Activated CD8-positive, alpha-beta memory T cell treated with anti-CD3 and anti-CD28 coated beads, Interleukin-2, amount 50 U/mL, for 4 hours (primary cell): Measurements from ENCODE around the gene FBP1.

Experiments used
- DNase-seq: peaks from one replicate; pipeline ENCODE4 v3.0.0-alpha.2; 2020

FBP1 gene

DNA sequence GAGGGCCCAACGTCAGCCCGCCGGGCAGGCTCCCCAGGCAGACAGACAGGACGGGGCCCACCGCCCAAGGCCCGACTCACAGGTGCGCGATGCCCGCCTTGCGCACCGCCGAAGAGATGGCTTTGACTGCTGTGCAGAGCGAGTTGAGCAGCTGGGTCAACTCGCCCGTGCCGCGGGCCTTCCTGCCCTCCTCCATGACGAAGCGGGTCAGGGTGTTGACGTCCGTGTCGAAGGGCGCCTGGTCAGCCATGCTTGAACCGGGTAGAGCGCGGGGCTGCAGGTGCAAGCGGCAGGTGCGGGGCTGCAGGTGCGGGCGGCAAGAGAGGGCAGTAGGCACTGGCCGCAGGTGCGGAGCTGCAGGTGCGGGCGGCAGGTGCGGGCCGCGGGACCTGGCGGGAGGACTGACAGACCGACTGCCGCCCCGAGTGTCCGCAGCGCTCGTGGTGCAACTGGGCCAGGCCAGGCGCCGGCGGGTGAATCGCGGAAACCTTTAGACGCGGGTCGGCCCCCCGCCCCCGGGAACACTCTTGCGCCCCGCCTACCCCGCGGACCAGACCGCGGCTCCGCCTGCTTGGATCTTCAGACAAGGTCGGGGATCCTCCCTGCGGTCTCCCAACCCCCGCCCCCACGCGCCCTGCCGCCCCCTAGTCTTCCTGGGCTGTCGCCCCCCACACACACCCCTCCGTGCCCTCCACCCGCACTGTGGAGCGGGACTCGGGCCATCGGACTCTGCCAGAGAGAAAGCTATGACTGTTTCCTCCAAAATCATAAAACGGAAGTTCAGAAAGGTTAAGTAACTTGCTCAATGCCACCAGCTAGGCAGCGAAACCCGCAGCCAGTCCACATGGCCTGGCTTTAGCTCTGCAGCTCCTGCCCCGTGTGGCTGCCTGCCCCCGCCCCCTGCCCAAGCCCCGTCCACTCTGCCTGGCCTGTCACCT lies at the start of gene FBP1:
FBP1 (minus strand) TSS at position 458 of the 938 bp plus-strand sequence; CDS start at position 250, 208 bp downstream.
- DNase-seq = peak; percentile 56

DNA sequence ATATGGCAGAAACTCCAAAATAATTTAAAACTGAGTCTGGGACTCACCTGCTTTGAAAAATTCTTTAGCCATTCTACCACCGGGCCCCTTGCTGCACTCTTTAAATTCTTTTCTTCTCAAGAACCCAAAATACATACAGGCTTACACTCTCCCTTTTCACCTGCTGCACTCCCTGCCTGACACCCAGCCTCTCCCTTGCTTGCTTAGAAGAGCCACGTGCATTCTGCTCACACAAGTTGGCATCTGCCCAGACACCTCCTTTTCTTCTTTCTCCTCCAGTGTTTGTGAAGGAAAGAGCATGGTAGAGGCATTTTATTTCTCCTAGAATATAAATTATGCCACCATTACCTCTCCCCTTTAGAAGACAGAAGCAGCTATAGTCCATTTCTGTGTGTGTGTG lies 48.1 kb upstream of the FBP1 start:
- no peak for DNase-seq

DNA sequence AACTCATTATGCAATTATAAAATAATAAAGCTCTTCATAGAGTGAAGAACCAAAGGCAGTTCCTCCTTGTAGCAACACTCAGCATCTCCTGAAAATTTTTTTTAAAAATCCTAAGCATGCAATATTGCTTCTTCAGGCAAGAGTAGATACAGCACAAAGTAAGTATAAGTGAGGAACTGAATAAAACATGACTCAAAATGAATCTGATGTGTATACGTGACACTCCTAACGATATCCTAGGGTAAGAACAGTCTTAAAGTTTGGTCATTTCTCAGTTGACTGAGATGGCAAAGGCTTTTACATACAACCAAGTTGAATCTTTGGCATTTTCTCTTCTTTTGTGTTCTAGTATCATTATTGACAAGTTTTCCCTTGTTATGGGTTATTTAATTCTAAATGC lies 46.0 kb upstream of the FBP1 start:
- no peak for DNase-seq

DNA sequence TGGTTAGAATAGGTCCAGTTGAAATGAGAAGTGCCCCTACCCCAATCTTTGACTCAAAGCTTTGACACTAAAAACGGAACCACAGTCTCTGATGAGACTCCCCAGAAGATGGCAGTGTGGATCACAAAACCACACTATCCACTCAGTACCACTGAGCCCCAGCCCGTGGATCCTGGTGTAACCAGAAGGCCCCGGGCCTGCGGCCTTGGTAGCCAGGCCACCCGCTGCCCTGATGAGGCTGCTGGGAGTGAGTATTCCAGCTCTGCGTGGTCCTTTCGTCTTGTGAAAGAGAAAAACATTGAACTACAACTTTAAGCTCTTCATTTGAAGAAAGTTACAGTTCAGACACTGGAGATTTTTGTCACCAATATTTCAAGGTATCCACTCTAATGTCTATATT lies 42.2 kb upstream of the FBP1 start:
- DNase-seq = peak; percentile 51

DNA sequence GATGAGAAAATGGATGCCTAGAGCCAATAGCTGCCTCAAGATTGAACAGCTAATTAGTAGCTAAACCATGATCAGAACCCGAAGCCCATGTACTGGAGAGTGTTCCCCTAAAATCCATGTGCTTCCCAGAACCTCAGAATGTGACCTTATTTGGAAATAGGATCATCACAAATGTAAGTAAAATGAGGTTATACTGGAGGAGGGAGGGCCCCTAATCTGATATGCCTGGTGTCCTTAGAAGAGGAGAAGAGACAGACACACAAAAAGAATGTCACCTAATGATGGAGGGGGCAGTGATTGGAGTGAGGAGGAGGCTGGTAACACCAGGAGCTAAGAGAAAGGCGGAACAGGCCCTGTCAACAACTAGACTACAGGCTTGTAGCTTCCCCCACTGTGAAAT lies 41.3 kb upstream of the FBP1 start:
- DNase-seq = no peak

DNA sequence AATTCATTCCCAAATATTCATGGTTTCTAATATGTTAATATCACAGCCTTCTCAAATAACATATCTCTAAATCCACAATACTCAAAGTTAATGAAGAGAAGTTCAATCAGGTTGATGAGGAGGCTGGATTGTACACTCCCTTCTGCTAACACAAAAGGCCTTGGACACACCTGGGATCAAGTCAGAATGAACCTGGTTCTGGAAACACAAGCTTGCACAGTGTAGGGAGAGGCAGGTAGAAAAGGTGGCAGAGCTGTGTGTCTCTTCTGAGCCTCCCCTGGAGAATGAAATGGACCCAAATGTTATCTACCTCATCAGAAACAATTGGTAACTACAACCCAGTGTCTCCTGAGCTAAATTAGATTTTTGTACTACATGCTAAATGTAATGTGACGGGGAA lies 40.7 kb upstream of the FBP1 start:
- no peak for DNase-seq

GRCh38 chr9:94679587-94679986 lies 40.3 kb upstream of the FBP1 start:
- DNase-seq = no peak

DNA sequence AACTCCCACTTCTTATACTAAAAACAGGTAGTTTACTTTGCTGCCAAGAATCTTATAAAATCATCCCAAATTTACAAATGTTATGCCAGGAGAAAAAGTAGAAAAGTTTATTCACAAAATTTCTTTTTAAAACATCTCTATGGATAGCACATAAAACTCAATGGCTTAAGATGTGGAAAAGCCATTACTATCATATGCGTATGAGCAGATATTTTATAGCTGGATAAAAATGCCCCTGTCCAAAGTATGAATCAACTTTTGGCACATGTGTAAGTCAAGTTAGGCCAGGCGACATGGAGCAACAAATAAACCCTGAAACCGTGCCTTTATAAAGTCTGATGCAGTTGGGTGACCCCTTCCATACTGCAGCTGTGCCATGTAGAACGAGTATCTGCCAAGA lies 38.6 kb upstream of the FBP1 start:
- no peak for DNase-seq

GRCh38 chr9:94676446-94677131 lies 37.3 kb upstream of the FBP1 start:
- no peak for DNase-seq

GRCh38 chr9:94675008-94675881 lies 35.9 kb upstream of the FBP1 start:
- DNase-seq = no peak

- DNase-seq = no peak
Measured at GRCh38 chr9:94672811-94673487, 33.6 kb upstream of the FBP1 start.

GRCh38 chr9:94668928-94669729 lies 29.8 kb upstream of the FBP1 start:
- DNase-seq = peak; percentile 46

GRCh38 chr9:94668418-94668927 lies 29.2 kb upstream of the FBP1 start:
- no peak for DNase-seq

GRCh38 chr9:94666364-94667099 lies 27.2 kb upstream of the FBP1 start:
- no peak for DNase-seq

- DNase-seq = no peak
Measured at GRCh38 chr9:94665613-94666012, 26.3 kb upstream of the FBP1 start.

GRCh38 chr9:94664801-94665200 lies 25.5 kb upstream of the FBP1 start:
- DNase-seq = no peak

- DNase-seq = no peak
Measured at GRCh38 chr9:94663640-94664039, 24.3 kb upstream of the FBP1 start.

GRCh38 chr9:94663140-94663539 lies 23.8 kb upstream of the FBP1 start:
- no peak for DNase-seq

GRCh38 chr9:94657021-94657725 lies 17.9 kb upstream of the FBP1 start:
- DNase-seq = no peak

DNA sequence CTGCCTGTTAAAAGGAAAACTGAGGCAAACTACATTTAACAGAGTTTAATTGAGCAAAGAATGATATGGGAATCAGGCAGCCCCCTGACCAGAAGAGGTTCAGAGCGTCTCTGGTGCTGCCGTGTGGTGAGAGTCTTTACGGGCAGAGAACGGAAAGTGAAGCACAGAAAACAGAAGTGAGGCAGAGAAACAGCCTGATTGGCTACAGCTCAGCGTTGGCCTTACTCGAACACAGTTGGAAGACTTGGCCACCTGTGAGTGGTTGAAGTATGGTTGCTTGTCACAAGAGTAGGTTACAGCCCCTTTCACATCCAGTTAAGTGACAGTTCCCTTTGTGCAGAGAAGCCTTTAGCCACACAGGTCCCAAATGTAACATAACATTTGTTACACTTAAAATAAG lies 16.9 kb upstream of the FBP1 start:
- no peak for DNase-seq
